ENCODE results near the gene SART3. TPM values are rescaled to one million over a fixed set of nuclear protein-coding genes. Genes with fewer than 3 reads are reported as not detected.

Gene SART3
- total and polyA plus RNA-seq, 10 of the 15 experiments (the other 5 are each of a cell fraction or from before 2014, with no cell fraction given) = 8.8 to 179 (median 54.9) TPM

DNA sequence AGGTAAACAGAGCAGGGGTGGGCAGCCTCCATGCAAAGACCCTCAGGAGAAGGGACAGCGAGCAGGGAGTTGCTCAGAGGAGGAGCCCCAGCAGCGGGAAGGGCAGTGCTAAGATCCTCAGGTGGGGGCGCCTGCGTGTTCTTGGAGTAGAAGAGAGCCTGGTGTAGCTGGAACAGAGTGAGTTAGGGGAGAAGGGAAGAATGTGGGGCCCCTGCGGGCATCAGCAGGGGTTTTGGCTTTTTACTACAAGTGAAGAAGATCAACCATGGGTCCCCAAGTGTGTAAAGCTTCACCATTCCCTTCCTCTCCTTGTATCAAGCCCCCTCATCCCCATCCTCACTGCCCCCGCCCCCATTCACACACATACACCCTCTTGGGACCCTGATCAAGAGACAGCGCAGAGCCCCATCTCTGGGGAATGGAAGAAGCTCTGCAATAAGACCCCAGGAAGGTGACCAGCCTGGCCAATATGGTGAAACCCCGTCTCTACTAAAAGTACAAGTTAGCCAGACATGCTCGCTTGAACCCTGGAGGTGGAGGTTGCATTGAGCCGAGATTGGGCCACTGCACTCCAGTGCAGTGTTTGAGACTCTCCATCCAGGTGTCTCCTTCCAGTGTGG is 47.1 kb upstream of the SART3 start:
- no peaks in the 10 kb centered on the region for H3K36me3 ChIP-seq (ENCODE audit: control insufficient read depth in 2 of 2, insufficient read depth in 2 of 2, low read length in 1 of 2)
- H3K9me3 ChIP-seq (replicated peaks; ENCODE audit: control insufficient read depth, insufficient read depth, low read length) = no peaks in the 10 kb centered on the region
- TF ChIP-seq PML (IDR thresholded peaks at IDR 0.05; ENCODE audit: low read length) (no peak), YY1 (IDR thresholded peaks at IDR 0.05; ENCODE audit: low read depth, low read length) (no peak), SMC3 (IDR thresholded peaks at IDR 0.05; ENCODE audit: borderline replicate concordance, low read length) (no peak), SP1 (IDR thresholded peaks at IDR 0.05; ENCODE audit: low read depth, low read length) (no peak), BCL11A (IDR thresholded peaks at IDR 0.05; ENCODE audit: low read depth, low read length) (no peak), MXI1 (IDR thresholded peaks at IDR 0.05; ENCODE audit: low read depth, low read length) (no peak), SRF (IDR thresholded peaks at IDR 0.05; ENCODE audit: low read depth in 2 of 2, low read length in 2 of 2) (no peak), BMI1 (IDR thresholded peaks at IDR 0.05; ENCODE audit: borderline replicate concordance) (no peak), ZNF24 (IDR thresholded peaks at IDR 0.05) (no peak), ZZZ3 (IDR thresholded peaks at IDR 0.05; ENCODE audit: control insufficient read depth, insufficient read length, low read depth) (no peak), SREBF1 (IDR thresholded peaks at IDR 0.05; ENCODE audit: low read length) (no peak), ZSCAN29 (IDR thresholded peaks at IDR 0.05) (no peak), RB1 (IDR thresholded peaks at IDR 0.05; ENCODE audit: borderline replicate concordance) (no peak), CEBPB (IDR thresholded peaks at IDR 0.05; ENCODE audit: borderline replicate concordance in 1 of 2, low read depth in 2 of 2, low read length in 2 of 2) (no peak), KAT2A (conservative IDR thresholded peaks at IDR 0.05; ENCODE audit: control insufficient read depth, low read depth, low read length) (no peak), CHD1 (IDR thresholded peaks at IDR 0.05; ENCODE audit: low read depth, low read length) (no peak)
- TF ChIP-seq, protein P1, sequence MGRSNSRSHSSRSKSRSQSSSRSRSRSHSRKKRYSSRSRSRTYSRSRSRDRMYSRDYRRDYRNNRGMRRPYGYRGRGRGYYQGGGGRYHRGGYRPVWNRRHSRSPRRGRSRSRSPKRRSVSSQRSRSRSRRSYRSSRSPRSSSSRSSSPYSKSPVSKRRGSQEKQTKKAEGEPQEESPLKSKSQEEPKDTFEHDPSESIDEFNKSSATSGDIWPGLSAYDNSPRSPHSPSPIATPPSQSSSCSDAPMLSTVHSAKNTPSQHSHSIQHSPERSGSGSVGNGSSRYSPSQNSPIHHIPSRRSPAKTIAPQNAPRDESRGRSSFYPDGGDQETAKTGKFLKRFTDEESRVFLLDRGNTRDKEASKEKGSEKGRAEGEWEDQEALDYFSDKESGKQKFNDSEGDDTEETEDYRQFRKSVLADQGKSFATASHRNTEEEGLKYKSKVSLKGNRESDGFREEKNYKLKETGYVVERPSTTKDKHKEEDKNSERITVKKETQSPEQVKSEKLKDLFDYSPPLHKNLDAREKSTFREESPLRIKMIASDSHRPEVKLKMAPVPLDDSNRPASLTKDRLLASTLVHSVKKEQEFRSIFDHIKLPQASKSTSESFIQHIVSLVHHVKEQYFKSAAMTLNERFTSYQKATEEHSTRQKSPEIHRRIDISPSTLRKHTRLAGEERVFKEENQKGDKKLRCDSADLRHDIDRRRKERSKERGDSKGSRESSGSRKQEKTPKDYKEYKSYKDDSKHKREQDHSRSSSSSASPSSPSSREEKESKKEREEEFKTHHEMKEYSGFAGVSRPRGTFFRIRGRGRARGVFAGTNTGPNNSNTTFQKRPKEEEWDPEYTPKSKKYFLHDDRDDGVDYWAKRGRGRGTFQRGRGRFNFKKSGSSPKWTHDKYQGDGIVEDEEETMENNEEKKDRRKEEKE (IDR thresholded peaks at IDR 0.05) = no peak
- FAIRE-seq (no peak), ATAC-seq (no peak), DNase-seq (ENCODE audit: low read depth, low spot score) (no peak)
- no peaks in the 10 kb centered on the region for H3K27me3 ChIP-seq (replicated peaks in 1 of 2; ENCODE audit: control insufficient read depth in 2 of 2, insufficient read depth in 2 of 2, low read length in 1 of 2)
- no peak overlapping the region for H3K9ac ChIP-seq (ENCODE audit: control insufficient read depth, insufficient read depth, low read length)
- H2AFZ ChIP-seq (ENCODE audit: control insufficient read depth, low read depth, low read length) = no peak overlapping the region
- in situ Hi-C loops (cut with MboI) (no loop called here), intact Hi-C loops (cut with micrococcal nuclease; ENCODE audit: unreplicated experiment) (no loop called here)
- H3K27ac ChIP-seq (ENCODE audit: control insufficient read depth, insufficient read depth) = no peak overlapping the region
- H4K20me1 ChIP-seq (ENCODE audit: control insufficient read depth, insufficient read depth) = no peaks in the 10 kb centered on the region
- peaks cover 27% of the 10 kb centered on the region for H3K4me1 ChIP-seq (ENCODE audit: control insufficient read depth, insufficient read depth, low read length)
- POLR2A ChIA-PET = no interaction called here
- BruUV-seq (replicated peaks) = no TSS peak
- WGBS (ENCODE audit: insufficient coverage, insufficient replicate concordance, low lambda C conversion rate, missing lambda C conversion rate) = 65% methylated on average over 10 of the region's 10 CpGs
- no peak overlapping the region for H3K4me2 ChIP-seq (ENCODE audit: control insufficient read depth, insufficient read depth)
- H3K4me3 ChIP-seq = no peak overlapping the region
- SMC1A ChIA-PET (ENCODE audit: uncharacterized antibody, unreplicated experiment) = interaction anchor here (0.6 to 1.1 kb wide), 4 partner anchors 8 to 235 kb away, joined by 3 to 4 read pairs (median 3); no protein-coding TSS in a partner anchor
- RAD21 ChIA-PET (ENCODE audit: unreplicated experiment) = interaction anchor here (15.9 kb wide), 1 partner anchor 40 kb away, joined by 633 read pairs; the partner anchor contains the start of genes ISCU and SART3
- no peaks in the 10 kb centered on the region for H3K79me2 ChIP-seq (ENCODE audit: control insufficient read depth, insufficient read depth, low read length)
- CTCF ChIA-PET = interaction anchor here (0.7 to 17.2 kb wide), 2 partner anchors 13 to 40 kb away, joined by 3 to 866 read pairs; partner anchors contain the start of genes ISCU and SART3

Data from GM12878 (cell line).